ENCODE data around the gene FAM240A.

DNA sequence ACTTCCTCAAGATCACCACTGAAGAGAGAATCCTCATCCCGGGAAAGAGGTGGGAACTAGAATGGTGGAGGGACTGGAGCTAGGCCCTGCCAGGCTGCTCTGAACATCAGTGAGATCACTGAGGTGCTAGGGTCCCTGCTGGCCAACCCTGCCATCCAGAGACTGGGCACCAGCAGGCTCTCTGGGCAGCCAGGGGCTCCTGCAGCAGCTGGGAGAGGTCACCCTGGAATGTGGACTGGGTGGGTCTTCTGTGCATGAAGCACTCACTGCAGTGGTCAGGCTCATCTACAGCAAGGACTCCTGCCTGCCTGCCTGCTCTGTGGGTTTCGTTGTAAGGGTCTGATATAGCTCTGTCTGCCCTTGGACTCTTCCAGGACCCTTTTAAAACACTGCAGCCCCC is 56.3 kb downstream of the FAM240A start:
- TF ChIP-seq CTCF (conservative IDR thresholded peaks at IDR 0.05; ENCODE audit: low read depth, low read length) (no peak), EZH2phosphoT487 (IDR thresholded peaks at IDR 0.05; ENCODE audit: borderline replicate concordance, low read length) (no peak), EZH2 (IDR thresholded peaks at IDR 0.05; ENCODE audit: low read length, unreplicated experiment) (no peak)

Data from PC-3 (cell line).